ENCODE measurements around the gene RTKN. TPM values are rescaled to one million over a fixed set of nuclear protein-coding genes. Genes with fewer than 3 reads are reported as not detected.
"Not testable (repeated sequence)": the region's sequence is repeated elsewhere in the genome, so short reads cannot be mapped to it uniquely, and the experiment has no call there.

RTKN gene
- total RNA-seq, 1 experiment from 2014 or later: 94.0 TPM

- RAD21 ChIA-PET (ENCODE audit: low non-redundant PET in 1 of 2, low total read pairs in 2 of 2, uncharacterized antibody in 2 of 2, unreplicated experiment in 2 of 2): interaction anchor here in 1 of 2 experiments (1.2 kb wide), 1 partner anchor 48 kb away, joined by 3 read pairs; no protein-coding TSS in a partner anchor
- H2AFZ ChIP-seq (ENCODE audit: low read depth, low read length, poor library complexity, severe bottlenecking); H3K9me3 ChIP-seq (ENCODE audit: control insufficient read depth in 1 of 2, insufficient read depth in 1 of 2, low read depth in 1 of 2, low read length in 2 of 2); ATAC-seq; H4K20me1 ChIP-seq (ENCODE audit: insufficient read depth); BruUV-seq (replicated peaks); DNase-seq (ENCODE audit: low read depth, low spot score); H3K27me3 ChIP-seq (ENCODE audit: insufficient read depth, low read length); H3K9me2 ChIP-seq (ENCODE audit: insufficient read depth): not testable (repeated sequence)
- peak overlapping the region; percentile 86 for H3K9ac ChIP-seq (ENCODE audit: low read length)
- peaks cover 12 to 25% of the 10 kb centered on the region in 2 experiments for H3K4me1 ChIP-seq (ENCODE audit: control insufficient read depth in 1 of 2, insufficient read depth in 2 of 2, low read length in 2 of 2)
- peak overlapping the region; percentile 90 for H3K27ac ChIP-seq (ENCODE audit: low read depth, low read length)
- H3K79me2 ChIP-seq (ENCODE audit: insufficient read depth, low read length): peaks cover 31% of the 10 kb centered on the region
- intact Hi-C loops (cut with micrococcal nuclease): loop anchor here (1.0 to 2.0 kb wide), 6 partner anchors 19 to 104 kb away; partner anchors contain the start of genes AUP1, HTRA2, INO80B and WBP1
- POLR2A ChIA-PET: interaction anchor here (0.8 kb wide), 1 partner anchor 26 kb away, joined by 3 read pairs; the partner anchor contains the start of gene WBP1
- H3K4me2 ChIP-seq (ENCODE audit: low read length): peak overlapping the region; percentile 66
- H3K36me3 ChIP-seq (ENCODE audit: control insufficient read depth in 1 of 2, insufficient read depth in 2 of 2, low read length in 2 of 2): peaks cover 11 to 13% of the 10 kb centered on the region in 2 experiments; a peak in 3 of 4 replicates
- CTCF ChIA-PET: interaction anchor here (1.2 to 2.3 kb wide), 5 partner anchors 9 to 48 kb away, joined by 3 to 12 read pairs (median 10); partner anchors contain the start of genes INO80B and MRPL53
- H3K4me3 ChIP-seq (replicated peaks in 1 of 2; ENCODE audit: low read depth in 1 of 2, low read length in 2 of 2): peak overlapping the region; percentile 61 to 95
Measured at GRCh38 chr2:74483675-74484164, 42.0 kb upstream of the RTKN start.

GRCh38 chr2:74482801-74483674 lies 41.3 kb upstream of the RTKN start, which contains the start of the genes CCDC142 and TTC31:
CCDC142 (minus strand) TSS chr2:74482998; CDS start chr2:74482837, 161 bp downstream.
TTC31 (plus strand) TSS chr2:74483081; CDS start chr2:74483096, 15 bp downstream.
- Histone ChIP-seq H3K9me3 (ENCODE audit: control insufficient read depth in 1 of 2, insufficient read depth in 1 of 2, low read depth in 1 of 2, low read length in 2 of 2) (no peaks in the 10 kb centered on the region), H3K27ac (ENCODE audit: low read depth, low read length) (peak within 1 kb of the TSS; percentile 90), H3K36me3 (ENCODE audit: control insufficient read depth in 1 of 2, insufficient read depth in 2 of 2, low read length in 2 of 2) (peaks cover 11 to 13% of the 10 kb centered on the region in 2 experiments; a peak in 3 of 4 replicates), H3K9me2 (ENCODE audit: insufficient read depth) (no peaks in the 10 kb centered on the region), H3K9ac (ENCODE audit: low read length) (peak within 1 kb of the TSS; percentile 86), H3K4me3 (replicated peaks in 1 of 2; ENCODE audit: low read depth in 1 of 2, low read length in 2 of 2) (peak within 1 kb of the TSS; percentile 61 to 95), H2AFZ (ENCODE audit: low read depth, low read length, poor library complexity, severe bottlenecking) (no peak within 1 kb of the TSS), H3K27me3 (ENCODE audit: insufficient read depth, low read length) (no peaks in the 10 kb centered on the region), H4K20me1 (ENCODE audit: insufficient read depth) (no peaks in the 10 kb centered on the region), H3K79me2 (ENCODE audit: insufficient read depth, low read length) (peaks cover 31% of the 10 kb centered on the region), H3K4me2 (ENCODE audit: low read length) (peak within 1 kb of the TSS; percentile 66), H3K4me1 (ENCODE audit: control insufficient read depth in 1 of 2, insufficient read depth in 2 of 2, low read length in 2 of 2) (peaks cover 12 to 20% of the 10 kb centered on the region in 2 experiments)
- peak; percentile 91 for DNase-seq (ENCODE audit: low read depth, low spot score)
- CTCF ChIA-PET: interaction anchor here (0.8 to 2.3 kb wide), 8 partner anchors 9 to 62 kb away, joined by 3 to 12 read pairs (median 8); partner anchors contain the start of genes INO80B and MRPL53
- ATAC-seq: peak; percentile 92
- TSS peak; percentile 93 for BruUV-seq (replicated peaks)
- POLR2A ChIA-PET: interaction anchor here (0.6 to 3.5 kb wide), 4 partner anchors 11 to 31 kb away, joined by 3 to 25 read pairs (median 4); partner anchors contain the start of genes INO80B, MRPL53 and WBP1
- intact Hi-C loops (cut with micrococcal nuclease): loop anchor here (1.0 to 2.0 kb wide), 6 partner anchors 20 to 104 kb away; partner anchors contain the start of genes AUP1, HTRA2, INO80B and WBP1
- RAD21 ChIA-PET (ENCODE audit: low non-redundant PET in 1 of 2, low total read pairs in 2 of 2, uncharacterized antibody in 2 of 2, unreplicated experiment in 2 of 2): interaction anchor here in 1 of 2 experiments (0.8 to 1.0 kb wide), 2 partner anchors 47 to 105 kb away, joined by 3 read pairs; partner anchors contain the start of genes AUP1 and HTRA2
- peak; percentile 76 for TF ChIP-seq EGR1 (IDR thresholded peaks at IDR 0.05; ENCODE audit: low read depth)
- no peak for TF ChIP-seq EZH2phosphoT487 (IDR thresholded peaks at IDR 0.05; ENCODE audit: borderline replicate concordance)
- no peak for TF ChIP-seq JUND (IDR thresholded peaks at IDR 0.05)
- peak; percentile 100 for TF ChIP-seq YY1 (IDR thresholded peaks at IDR 0.05; ENCODE audit: extremely low read depth, insufficient replicate concordance, low read depth, low read length)
- TF ChIP-seq, protein P1, sequence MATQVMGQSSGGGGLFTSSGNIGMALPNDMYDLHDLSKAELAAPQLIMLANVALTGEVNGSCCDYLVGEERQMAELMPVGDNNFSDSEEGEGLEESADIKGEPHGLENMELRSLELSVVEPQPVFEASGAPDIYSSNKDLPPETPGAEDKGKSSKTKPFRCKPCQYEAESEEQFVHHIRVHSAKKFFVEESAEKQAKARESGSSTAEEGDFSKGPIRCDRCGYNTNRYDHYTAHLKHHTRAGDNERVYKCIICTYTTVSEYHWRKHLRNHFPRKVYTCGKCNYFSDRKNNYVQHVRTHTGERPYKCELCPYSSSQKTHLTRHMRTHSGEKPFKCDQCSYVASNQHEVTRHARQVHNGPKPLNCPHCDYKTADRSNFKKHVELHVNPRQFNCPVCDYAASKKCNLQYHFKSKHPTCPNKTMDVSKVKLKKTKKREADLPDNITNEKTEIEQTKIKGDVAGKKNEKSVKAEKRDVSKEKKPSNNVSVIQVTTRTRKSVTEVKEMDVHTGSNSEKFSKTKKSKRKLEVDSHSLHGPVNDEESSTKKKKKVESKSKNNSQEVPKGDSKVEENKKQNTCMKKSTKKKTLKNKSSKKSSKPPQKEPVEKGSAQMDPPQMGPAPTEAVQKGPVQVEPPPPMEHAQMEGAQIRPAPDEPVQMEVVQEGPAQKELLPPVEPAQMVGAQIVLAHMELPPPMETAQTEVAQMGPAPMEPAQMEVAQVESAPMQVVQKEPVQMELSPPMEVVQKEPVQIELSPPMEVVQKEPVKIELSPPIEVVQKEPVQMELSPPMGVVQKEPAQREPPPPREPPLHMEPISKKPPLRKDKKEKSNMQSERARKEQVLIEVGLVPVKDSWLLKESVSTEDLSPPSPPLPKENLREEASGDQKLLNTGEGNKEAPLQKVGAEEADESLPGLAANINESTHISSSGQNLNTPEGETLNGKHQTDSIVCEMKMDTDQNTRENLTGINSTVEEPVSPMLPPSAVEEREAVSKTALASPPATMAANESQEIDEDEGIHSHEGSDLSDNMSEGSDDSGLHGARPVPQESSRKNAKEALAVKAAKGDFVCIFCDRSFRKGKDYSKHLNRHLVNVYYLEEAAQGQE (IDR thresholded peaks at IDR 0.05; ENCODE audit: low read depth): no peak
- TF ChIP-seq ELF1 (IDR thresholded peaks at IDR 0.05; ENCODE audit: borderline replicate concordance, low read depth): no peak; the same call in 1 of the 2 replicates
- TF ChIP-seq RAD21 (IDR thresholded peaks at IDR 0.05; ENCODE audit: low read depth): peak; percentile 84
- peak; percentile 75; the same call in 1 of the 2 replicates for TF ChIP-seq ZFX (IDR thresholded peaks at IDR 0.05)
- peak; percentile 50 for TF ChIP-seq CBX3 (IDR thresholded peaks at IDR 0.05; ENCODE audit: low read depth)
- peak; percentile 79 for TF ChIP-seq POLR2AphosphoS5 (IDR thresholded peaks at IDR 0.05; ENCODE audit: low read depth, low read length)
